HepG2 (cell line): ENCODE data around the gene MX2. TPM values are rescaled to one million over a fixed set of nuclear protein-coding genes. Genes with fewer than 3 reads are reported as not detected.
A peak's percentile ranks its signal among the peaks of the same experiment; 100 is the strongest.

Source experiments
- ATAC-seq: fragments of 200-7000 bp; cut with Tn5 transposase; 3 replicates; pipeline ENCODE4 v1.9.1; 2020; ENCODE audit warnings: mild to moderate bottlenecking, moderate library complexity
- BruUV-seq: library from RNA; stranded (reverse); fragments of 400-500 nt; replicated peaks from 2 replicates; lab custom pipeline; 2021; lab: Mats Ljungman, UMichigan
- CTCF ChIA-PET: fragments of 300-600 bp; formaldehyde crosslinking; extraction: SDS; loops from one replicate; lab custom pipeline; 2021; ENCODE audit warnings: low total read pairs, inconsistent platforms, low intra/inter-chr PET ratio; lab: Yijun Ruan, JAX
- POLR2A ChIA-PET: fragments of 350-600 bp; sonication (Branson Sonifier 250); formaldehyde crosslinking; loops from one replicate; lab custom pipeline; 2020; ENCODE audit warnings: antibody characterized with exemption, inconsistent platforms; lab: Yijun Ruan, JAX
- DNase-seq: peaks from one replicate; pipeline ENCODE4 v3.0.0-alpha.2; 2015; ENCODE audit warnings: low spot score
- FAIRE-seq: peaks from 3 replicates; lab custom pipeline; 2011; peaks lifted over from hg19 to GRCh38; lab: Jason Lieb, UNC
- H2AFZ ChIP-seq: one replicate; pipeline ENCODE4 v1.6.1; 2011; ENCODE audit warnings: low read length, inconsistent platforms
- H3K27ac ChIP-seq: fragments of 300-600 bp; 3 replicates; pipeline ENCODE4 v1.8.0; 2011; ENCODE audit warnings: mixed run types, mild to moderate bottlenecking, mixed read lengths, low read length, inconsistent platforms; ENCODE audit not compliant: insufficient read depth; ENCODE audit errors: extremely low read length
- H3K27me3 ChIP-seq, 2 experiments: fragments of 200-600 bp in 1 of 2; 2 replicates in 1 of 2; 3 replicates in 1 of 2; pipeline versions ENCODE4 v1.6.0 to v1.8.0; 2011; ENCODE audit warnings: low read length in 2 of 2, mild to moderate bottlenecking in 2 of 2, moderate library complexity in 2 of 2, inconsistent platforms in 1 of 2; ENCODE audit not compliant: insufficient read depth in 2 of 2, control insufficient read depth in 1 of 2
- H3K36me3 ChIP-seq, 2 experiments: fragments of 200-600 bp in 1 of 2; replicated peaks in 1 of 2; 2 replicates in 1 of 2; 3 replicates in 1 of 2; pipeline versions ENCODE4 v1.5.1 to v1.8.0; 2011; ENCODE audit warnings: low read length in 2 of 2, inconsistent platforms in 1 of 2; ENCODE audit not compliant: insufficient read depth in 2 of 2, control insufficient read depth in 1 of 2
- H3K4me1 ChIP-seq: 2 replicates; pipeline ENCODE4 v1.5.1; 2012; ENCODE audit warnings: low read length, inconsistent platforms; ENCODE audit not compliant: insufficient read depth
- H3K4me2 ChIP-seq: 2 replicates; pipeline ENCODE4 v1.6.0; 2011; ENCODE audit warnings: low read depth, low read length, inconsistent platforms
- H3K4me3 ChIP-seq, 3 experiments: fragments of 200-600 bp in 1 of 3; sonication (generic), shearing (Covaris generic) in 1 of 3; replicated peaks in 1 of 3; 2 replicates each; pipeline ENCODE4 v1.5.1; 2011 to 2016; ENCODE audit warnings: low read length in 3 of 3, inconsistent platforms in 2 of 3, low read depth in 2 of 3, mild to moderate bottlenecking in 2 of 3, control low read depth in 1 of 3, mixed read lengths in 1 of 3; ENCODE audit not compliant: insufficient read depth in 1 of 3
- H3K79me2 ChIP-seq: one replicate; pipeline ENCODE4 v1.6.1; 2011; ENCODE audit warnings: low read length, inconsistent platforms; ENCODE audit not compliant: insufficient read depth
- H3K9ac ChIP-seq: 2 replicates; pipeline ENCODE4 v1.6.0; 2011; ENCODE audit warnings: mild to moderate bottlenecking, low read depth, low read length, inconsistent platforms; ENCODE audit not compliant: insufficient read depth
- H3K9me3 ChIP-seq: 2 replicates; pipeline ENCODE4 v1.5.1; 2012; ENCODE audit warnings: mild to moderate bottlenecking, low read length
- H4K20me1 ChIP-seq: 2 replicates; pipeline ENCODE4 v1.6.0; 2011; ENCODE audit warnings: inconsistent platforms, mild to moderate bottlenecking, low read length, moderate library complexity; ENCODE audit not compliant: insufficient read depth
- ARID4A ChIP-seq: sonication (generic); formaldehyde crosslinking; IDR thresholded peaks from 2 replicates; pipeline ENCODE4 v1.5.0; 2020; ENCODE audit warnings: mild to moderate bottlenecking, missing genetic modification reagents, borderline replicate concordance
- DMTF1 ChIP-seq: sonication (generic); formaldehyde crosslinking; IDR thresholded peaks from 2 replicates; pipeline ENCODE4 v1.4.0; 2020; ENCODE audit warnings: mild to moderate bottlenecking, missing genetic modification reagents
- FIP1L1 ChIP-seq: fragments of 200-400 bp; formaldehyde crosslinking; IDR thresholded peaks from 2 replicates; pipeline ENCODE4 v1.6.1; 2018; ENCODE audit warnings: low read depth, mild to moderate bottlenecking, low read length, moderate library complexity, borderline replicate concordance; ENCODE audit not compliant: insufficient read depth
- FOXO4 ChIP-seq: sonication (generic); formaldehyde crosslinking; conservative IDR thresholded peaks from 2 replicates; pipeline ENCODE4 v1.8.1; 2023; ENCODE audit warnings: missing genetic modification reagents
- REXO4 ChIP-seq: sonication (generic); formaldehyde crosslinking; IDR thresholded peaks from 2 replicates; pipeline ENCODE4 v1.8.0; 2022; ENCODE audit warnings: missing genetic modification reagents, mild to moderate bottlenecking, borderline replicate concordance
- SMAD1 ChIP-seq: sonication (generic); formaldehyde crosslinking; IDR thresholded peaks from 2 replicates; pipeline ENCODE4 v1.4.0; 2020; ENCODE audit warnings: missing genetic modification reagents, low read depth, mild to moderate bottlenecking, borderline replicate concordance
- THAP9 ChIP-seq: sonication (generic); formaldehyde crosslinking; IDR thresholded peaks from 2 replicates; pipeline ENCODE4; 2020; ENCODE audit warnings: missing genetic modification reagents, mild to moderate bottlenecking, borderline replicate concordance
- YEATS4 ChIP-seq: sonication (generic); formaldehyde crosslinking; IDR thresholded peaks from 2 replicates; pipeline ENCODE4 v1.4.0; 2020; ENCODE audit warnings: missing genetic modification reagents, borderline replicate concordance
- ZNF350 ChIP-seq: sonication (generic); formaldehyde crosslinking; IDR thresholded peaks from 2 replicates; pipeline ENCODE4 v1.4.0; 2020; ENCODE audit warnings: mild to moderate bottlenecking, low read depth, missing genetic modification reagents, borderline replicate concordance
- ZNF552 ChIP-seq: sonication (generic); formaldehyde crosslinking; IDR thresholded peaks from 2 replicates; pipeline ENCODE4 v1.9.0; 2022; ENCODE audit warnings: missing genetic modification reagents, mild to moderate bottlenecking, borderline replicate concordance
- ZNF816 ChIP-seq: sonication (generic); formaldehyde crosslinking; IDR thresholded peaks from 2 replicates; pipeline ENCODE4 v1.8.0; 2022; ENCODE audit warnings: missing genetic modification reagents, mild to moderate bottlenecking, borderline replicate concordance
- WGBS: methylation state at CpG from one replicate; pipeline ENCODE4 v1.1.6; 2017; ENCODE audit warnings: low lambda C conversion rate; 5-methylcytosine and 5-hydroxymethylcytosine counted together
- in situ Hi-C: cut with HindIII; loops from 2 replicates; pipeline ENCODE4 v1.10.0; 2017; ENCODE audit warnings: low pct_unique_long_range_greater_than_20kb; ENCODE audit not compliant: extremely low pct_ligation_motif_present
- intact Hi-C: fragments of 100-400 bp; cut with micrococcal nuclease; formaldehyde crosslinking; loops from one replicate; pipeline ENCODE4 v1.10.0; 2022; ENCODE audit not compliant: unreplicated experiment
- polyA plus RNA-seq, 8 experiments: library from polyadenylated mRNA; depleted of rRNA in 3 of 8; stranded (reverse) in 7 of 8; unstranded in 1 of 8; fragments of >200 nt; fragmentation: Illumina TruSeq in 4 of 8; extraction: Trizol in 4 of 8; gene quantifications; 2 replicates each; pipeline versions ENCODE4 v1.2.1 to v1.2.3, GENCODE V29; 2011 to 2016; ENCODE audit warnings: low read depth in 4 of 8, missing spikeins in 1 of 8, mixed read lengths in 1 of 8; ENCODE audit not compliant: insufficient read depth in 1 of 8
- total RNA-seq, 5 experiments: library from RNA; depleted of rRNA; stranded (reverse); fragments of >200 nt; fragmentation: Illumina TruSeq; extraction: Trizol; gene quantifications; 2 replicates each; pipeline ENCODE4 v1.2.3, GENCODE V29; 2016; ENCODE audit warnings: low read depth in 1 of 5

The MX2 gene
- total and polyA plus RNA-seq, 2 of the 13 experiments (the other 11 are each of a cell fraction or from before 2014, with no cell fraction given): 24.0 to 35.7 TPM

GRCh38 chr21:41368735-41369104 lies 6.9 kb downstream of the MX2 start:
- in situ Hi-C loops (no loop called here), intact Hi-C loops (loop anchor here (2.0 to 5.0 kb wide), 2 partner anchors 49 to 92 kb away; no protein-coding TSS in a partner anchor)
- Histone ChIP-seq H3K4me1 (peaks cover 60% of the 10 kb centered on the region), H3K9ac (peak overlapping the region; percentile 59), H3K9me3 (no peaks in the 10 kb centered on the region), H3K36me3 (no peaks in the 10 kb centered on the region), H2AFZ (no peak overlapping the region), H3K27ac (peak overlapping the region; percentile 65), H3K4me3 (peak overlapping the region; percentile 35 to 73 (median 67); a peak in 4 of 6 replicates), H4K20me1 (0 out of 2 replicates have a peak, but pooled peaks cover 2% of the 10 kb centered on the region), H3K79me2 (peaks cover 31% of the 10 kb centered on the region), H3K4me2 (peak overlapping the region; percentile 98), H3K27me3 (no peaks in the 10 kb centered on the region; a peak in 1 of 5 replicates)
- DNase-seq (no peak), FAIRE-seq (no peak), ATAC-seq (no peak; the same call in 2 of the 3 replicates)
- POLR2A ChIA-PET: interaction anchor here (1.1 to 5.9 kb wide), 5 partner anchors 8 to 85 kb away, joined by 3 to 105 read pairs (median 11); partner anchors contain the start of gene FAM3B
- TF ChIP-seq FOXO4 (CRISPR knock-in tag) (0 out of 2 replicates have a peak, but pooled peaks have one; percentile 46), YEATS4 (CRISPR knock-in tag) (0 out of 2 replicates have a peak, but pooled peaks have one; percentile 35), THAP9 (CRISPR knock-in tag) (peak; percentile 22; the same call in 1 of the 2 replicates), REXO4 (CRISPR knock-in tag) (no peak), DMTF1 (no peak), ZNF816 (CRISPR knock-in tag) (no peak), ZNF350 (CRISPR knock-in tag) (0 out of 2 replicates have a peak, but pooled peaks have one; percentile 46), SMAD1 (CRISPR knock-in tag) (0 out of 2 replicates have a peak, but pooled peaks have one; percentile 31), ARID4A (0 out of 2 replicates have a peak, but pooled peaks have one; percentile 21), ZNF552 (CRISPR knock-in tag) (no peak), FIP1L1 (no peak)
- BruUV-seq: no TSS peak
- 56% methylated on average over 2 of the region's 4 CpGs for WGBS
- CTCF ChIA-PET: no interaction called here
